Activated T-helper 2 cell treated with anti-CD3 and anti-CD28 coated beads, Interferon-gamma antibody, Interleukin-2, Interleukin-4, amounts not matched to agents 10 μg/mL and 5 μg/mL and 100 μg/mL, durations not matched to agents 14 hours and 24 hours and 36 hours (primary cell): Measurements from ENCODE around the gene TMEM255A. TPM values are rescaled to one million over a fixed set of nuclear protein-coding genes. Genes with fewer than 3 reads are reported as not detected.

ENCODE experiments used
- DNase-seq: peaks from one replicate; pipeline ENCODE4 v3.0.0; 2021; ENCODE audit warnings: low spot score
- H3K27ac Mint-ChIP-seq: one replicate; pipeline ENCODE4 v1.8.0; 2021; ENCODE audit warnings: mixed read lengths
- H3K27me3 Mint-ChIP-seq: one replicate; pipeline ENCODE4 v1.8.0; 2021; ENCODE audit warnings: low read depth, mixed read lengths
- H3K36me3 Mint-ChIP-seq: one replicate; pipeline ENCODE4 v1.8.0; 2021; ENCODE audit warnings: low read depth, mixed read lengths
- H3K4me1 Mint-ChIP-seq: one replicate; pipeline ENCODE4 v1.8.0; 2021; ENCODE audit warnings: low read depth, mixed read lengths
- H3K4me3 Mint-ChIP-seq: one replicate; pipeline ENCODE4 v1.8.0; 2021; ENCODE audit warnings: low read depth, mild to moderate bottlenecking, moderate library complexity, mixed read lengths
- H3K9me3 Mint-ChIP-seq: one replicate; pipeline ENCODE4 v1.8.0; 2021; ENCODE audit warnings: mixed read lengths
- intact Hi-C: fragments of 100-400 bp; cut with micrococcal nuclease; formaldehyde crosslinking; loops from one replicate; pipeline ENCODE4 v1.15.1; 2023
- total RNA-seq: library from RNA; stranded (reverse); gene quantifications from 2 replicates; pipeline ENCODE4 v1.2.3, GENCODE V29; 2022

The TMEM255A gene
- total RNA-seq, 1 donor from 2014 or later: not detected

DNA sequence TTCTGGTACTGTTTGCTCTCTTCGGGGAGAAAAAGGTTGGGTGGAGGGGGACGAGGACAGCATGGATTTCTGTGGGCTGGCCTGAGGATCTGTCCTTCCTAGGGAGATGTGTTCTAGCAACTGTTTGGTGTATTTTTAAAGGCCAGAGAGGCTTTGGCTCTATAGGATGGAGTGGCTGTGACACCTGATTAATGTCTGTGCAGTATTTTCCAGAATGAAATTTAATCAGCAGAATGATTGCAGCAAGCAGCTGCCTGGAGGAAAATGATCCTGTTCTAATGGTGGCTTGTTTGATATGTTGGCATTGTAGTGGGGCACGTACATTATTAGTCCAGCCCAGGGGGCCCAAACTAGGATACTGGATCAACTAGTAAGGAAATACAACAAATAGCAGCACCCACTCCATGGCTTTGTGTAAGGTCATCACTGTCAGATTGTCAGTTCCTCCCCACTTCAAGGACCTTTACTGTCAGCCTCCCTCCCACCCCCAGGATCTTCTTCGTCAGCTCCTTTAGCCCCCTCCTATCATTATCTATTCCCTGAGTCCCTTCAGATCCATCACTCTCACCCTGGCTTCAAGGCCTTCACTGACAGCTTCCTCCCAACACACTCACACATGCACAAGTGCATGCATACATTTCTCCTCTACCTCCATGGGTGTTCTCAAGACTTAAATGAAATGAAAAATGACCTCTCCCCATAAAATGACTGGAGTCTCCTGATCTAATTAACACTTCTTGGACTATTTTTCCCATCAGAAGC, 10.4 kb upstream of the TMEM255A start:
- intact Hi-C loops: no loop called here
- Mint-ChIP-seq H3K27ac (no peak overlapping the region), H3K9me3 (no peaks in the 10 kb centered on the region), H3K4me1 (no peaks in the 10 kb centered on the region), H3K36me3 (no peaks in the 10 kb centered on the region), H3K27me3 (peaks cover 20% of the 10 kb centered on the region), H3K4me3 (no peak overlapping the region)
- no peak for DNase-seq

DNA sequence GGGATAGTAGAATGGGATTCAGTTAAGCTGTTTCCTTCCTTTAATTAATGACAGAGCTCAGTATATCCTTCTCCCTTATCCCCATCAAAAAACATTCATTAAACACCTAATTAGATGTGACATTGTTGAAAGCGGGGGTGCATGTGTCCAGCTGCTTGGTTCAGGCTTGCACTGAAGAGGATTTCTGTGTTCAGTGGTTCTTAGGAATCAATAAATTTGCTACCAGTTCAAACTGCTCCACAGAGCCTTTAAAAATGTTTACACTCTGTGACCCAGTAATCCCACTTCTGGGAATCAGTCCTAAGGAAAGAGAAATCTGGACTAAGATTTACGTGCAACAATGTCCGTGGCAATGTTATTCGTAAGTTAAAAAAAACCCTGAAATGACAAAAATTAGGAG, 7.2 kb upstream of the TMEM255A start:
- intact Hi-C loops: no loop called here
- Mint-ChIP-seq H3K36me3 (no peaks in the 10 kb centered on the region), H3K27ac (no peak overlapping the region), H3K27me3 (peaks cover 34% of the 10 kb centered on the region), H3K4me3 (no peak overlapping the region), H3K4me1 (no peaks in the 10 kb centered on the region), H3K9me3 (no peaks in the 10 kb centered on the region)
- DNase-seq: no peak

DNA sequence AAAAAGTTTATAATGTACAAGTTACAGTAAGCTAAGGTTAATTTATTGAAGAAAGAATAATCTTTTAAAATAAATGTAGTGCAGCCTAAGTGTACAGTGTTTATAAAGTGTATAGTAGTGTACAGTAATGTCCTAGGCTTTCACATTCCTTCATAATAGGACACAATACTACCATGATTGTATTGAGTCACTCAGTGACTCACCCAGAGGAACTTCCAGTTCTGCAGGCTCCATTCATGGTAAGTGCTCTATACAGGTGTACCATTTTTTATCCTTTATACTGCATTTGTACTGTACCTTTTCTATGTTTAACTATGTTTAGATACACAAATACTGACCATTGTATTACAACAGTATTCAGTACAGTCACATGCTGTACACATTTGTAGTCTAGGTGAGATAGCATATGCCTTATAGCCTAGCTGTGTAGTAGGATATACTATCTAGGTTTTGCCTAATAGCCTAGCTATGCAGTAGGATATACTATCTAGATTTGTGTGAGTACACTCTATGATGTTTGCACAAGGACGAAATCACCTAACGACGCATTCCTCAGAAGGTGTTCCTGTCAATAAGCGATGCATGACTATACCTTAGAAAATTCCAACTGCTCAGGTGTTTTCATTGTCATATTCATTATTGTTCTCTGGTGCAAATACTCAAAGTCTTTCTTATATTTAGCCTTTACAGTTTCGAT, 5.5 kb upstream of the TMEM255A start:
- peaks cover 49% of the 10 kb centered on the region for H3K27me3 Mint-ChIP-seq
- DNase-seq: no peak
- intact Hi-C loops: no loop called here
- no peak overlapping the region for H3K27ac Mint-ChIP-seq
- H3K36me3 Mint-ChIP-seq: no peaks in the 10 kb centered on the region
- no peaks in the 10 kb centered on the region for H3K4me1 Mint-ChIP-seq
- no peak overlapping the region for H3K4me3 Mint-ChIP-seq
- H3K9me3 Mint-ChIP-seq: no peaks in the 10 kb centered on the region

DNA sequence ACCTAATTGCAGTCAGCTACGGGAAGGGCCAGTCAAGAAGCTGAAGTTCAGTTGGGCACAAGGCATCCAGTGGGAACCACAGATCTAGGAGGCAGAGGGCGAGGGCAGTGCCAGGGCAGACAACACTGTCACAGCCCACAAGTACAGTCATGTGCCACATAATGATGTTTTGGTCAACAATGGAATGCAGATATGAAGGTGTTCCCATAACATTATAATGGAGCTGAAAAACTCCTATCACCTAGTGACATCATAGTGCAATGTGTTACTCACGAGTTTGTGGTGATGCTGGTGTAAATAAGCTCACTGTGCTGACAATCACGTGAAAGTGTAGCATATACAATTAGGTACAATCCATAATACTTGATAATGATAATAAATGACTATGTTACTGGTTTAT, 4.5 kb upstream of the TMEM255A start:
- Mint-ChIP-seq H3K4me3 (no peak overlapping the region), H3K27ac (no peak overlapping the region), H3K36me3 (no peaks in the 10 kb centered on the region), H3K9me3 (no peaks in the 10 kb centered on the region), H3K27me3 (peaks cover 57% of the 10 kb centered on the region), H3K4me1 (no peaks in the 10 kb centered on the region)
- no peak for DNase-seq
- intact Hi-C loops: no loop called here

DNA sequence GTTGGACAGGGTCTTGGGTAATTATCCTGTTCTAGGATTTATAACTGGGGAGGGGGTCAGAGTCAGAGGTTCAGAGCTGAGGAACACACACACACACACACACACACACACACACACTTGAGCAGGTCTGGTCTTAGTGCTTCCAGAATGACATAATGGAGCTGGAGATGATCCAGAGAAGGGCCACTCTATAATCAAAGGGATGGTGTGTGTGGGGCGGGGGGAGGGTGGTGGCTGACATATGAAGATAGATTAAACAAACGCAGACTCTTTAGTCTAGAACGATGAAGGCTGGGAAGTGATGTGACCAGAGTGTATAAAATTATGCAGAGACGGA, 434 bp upstream of the TMEM255A start:
- DNase-seq: no peak
- H3K36me3 Mint-ChIP-seq: no peaks in the 10 kb centered on the region
- no peak overlapping the region for H3K27ac Mint-ChIP-seq
- peaks cover 16% of the 10 kb centered on the region for H3K4me1 Mint-ChIP-seq
- intact Hi-C loops: loop anchor here (2.0 kb wide), 1 partner anchor 61 kb away; the partner anchor contains the start of gene ZBTB33
- H3K4me3 Mint-ChIP-seq: no peak overlapping the region
- H3K27me3 Mint-ChIP-seq: peaks cover 68% of the 10 kb centered on the region
- H3K9me3 Mint-ChIP-seq: no peaks in the 10 kb centered on the region

DNA sequence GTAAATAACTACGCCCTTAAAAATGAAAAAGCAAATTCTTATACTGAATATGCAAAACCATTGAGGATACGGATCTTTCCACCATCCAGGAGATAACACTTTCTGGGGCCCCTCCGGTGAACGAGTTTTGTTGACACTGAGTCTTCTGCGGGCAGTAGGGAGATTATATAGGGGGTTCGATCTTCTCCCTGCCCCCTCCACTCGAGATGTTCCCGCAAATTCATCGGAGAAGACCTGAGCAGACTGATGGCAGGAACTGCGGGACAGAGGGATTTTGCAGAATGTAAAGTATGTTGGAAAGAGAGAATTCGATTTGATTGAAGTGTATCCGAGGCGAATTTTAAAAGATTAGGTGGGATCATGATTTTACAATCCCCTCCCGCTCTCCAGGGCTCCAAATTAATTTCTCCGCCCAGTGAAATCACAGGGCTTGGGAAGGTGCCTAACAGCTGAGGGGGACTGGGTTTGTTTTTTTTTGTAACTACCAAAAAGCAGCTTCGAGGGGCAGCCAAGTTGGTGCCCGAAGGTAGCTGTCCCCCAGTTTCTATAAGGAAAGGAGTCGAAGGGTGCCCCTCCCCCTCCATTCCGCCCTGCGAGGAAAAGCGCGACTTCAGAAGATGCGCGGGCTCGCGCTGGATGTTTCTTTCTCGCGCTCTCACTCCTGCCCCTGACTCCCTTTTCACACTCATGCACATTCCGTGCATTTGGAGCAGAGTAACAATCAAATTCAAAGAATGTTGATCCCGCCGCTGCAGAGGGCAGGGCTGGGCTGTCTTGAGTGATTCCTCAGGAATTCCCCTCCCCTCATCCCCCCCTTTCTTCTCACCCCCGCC, 1.2 kb downstream of the TMEM255A start:
- Mint-ChIP-seq H3K27me3 (peaks cover 66% of the 10 kb centered on the region), H3K36me3 (no peaks in the 10 kb centered on the region), H3K9me3 (no peaks in the 10 kb centered on the region), H3K4me3 (peak overlapping the region; percentile 71), H3K4me1 (peaks cover 21% of the 10 kb centered on the region), H3K27ac (no peak overlapping the region)
- intact Hi-C loops: loop anchor here (2.0 to 5.0 kb wide), 2 partner anchors 59 to 997 kb away; partner anchors contain the start of gene ZBTB33
- no peak for DNase-seq

GRCh38 chrX:120308959-120309872, 2.0 kb downstream of the TMEM255A start:
- Mint-ChIP-seq H3K4me3 (peak overlapping the region; percentile 71), H3K9me3 (no peaks in the 10 kb centered on the region), H3K4me1 (peaks cover 21% of the 10 kb centered on the region), H3K36me3 (no peaks in the 10 kb centered on the region), H3K27me3 (peaks cover 61% of the 10 kb centered on the region), H3K27ac (no peak overlapping the region)
- intact Hi-C loops: loop anchor here (5.0 kb wide), 1 partner anchor 998 kb away; no protein-coding TSS in a partner anchor
- peak; percentile 52 for DNase-seq

DNA sequence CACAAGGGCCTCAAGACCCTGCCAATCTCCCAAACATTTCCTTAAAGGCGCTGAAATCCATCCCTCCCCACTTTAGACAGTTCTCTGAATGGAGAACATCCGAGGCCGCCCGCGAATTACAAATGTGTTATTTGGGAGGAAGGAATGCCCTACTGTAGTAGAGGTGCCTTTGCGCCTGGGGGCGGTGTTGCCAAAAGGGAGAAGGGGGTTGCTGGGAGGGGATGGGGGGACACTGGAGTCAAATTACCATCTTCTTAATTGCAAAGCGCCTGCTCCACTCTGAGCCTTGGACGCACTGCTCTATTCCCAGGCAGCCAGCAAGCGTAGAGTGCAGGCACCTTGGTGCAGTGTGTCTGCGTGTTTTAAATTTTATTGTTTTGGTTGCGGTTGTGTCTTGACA, 2.7 kb downstream of the TMEM255A start:
- Mint-ChIP-seq H3K4me3 (no peak overlapping the region), H3K36me3 (no peaks in the 10 kb centered on the region), H3K27me3 (peaks cover 57% of the 10 kb centered on the region), H3K4me1 (peaks cover 21% of the 10 kb centered on the region), H3K9me3 (no peaks in the 10 kb centered on the region), H3K27ac (no peak overlapping the region)
- no peak for DNase-seq
- intact Hi-C loops: loop anchor here (5.0 kb wide), 1 partner anchor 999 kb away; no protein-coding TSS in a partner anchor

DNA sequence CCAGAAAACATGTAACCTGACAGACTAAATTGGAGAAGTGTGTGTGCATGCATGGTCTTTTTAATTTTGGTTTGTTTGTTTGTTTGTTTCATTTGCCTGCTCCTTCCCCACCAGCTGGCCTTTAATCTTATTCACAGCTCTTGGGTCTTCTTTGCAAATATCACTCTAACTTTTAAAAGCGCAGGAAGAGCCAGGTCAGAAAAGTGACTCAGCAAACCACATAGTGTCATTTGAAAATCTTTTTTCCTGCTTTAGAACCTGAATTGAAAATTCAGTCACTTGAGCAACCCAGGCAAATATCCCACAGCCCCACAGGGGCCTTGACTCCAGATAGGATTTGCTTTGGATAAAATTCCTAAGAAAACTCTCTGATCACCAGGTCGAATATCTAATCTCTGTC, 4.6 kb downstream of the TMEM255A start:
- no peaks in the 10 kb centered on the region for H3K9me3 Mint-ChIP-seq
- H3K27ac Mint-ChIP-seq: no peak overlapping the region
- intact Hi-C loops: loop anchor here (5.0 kb wide), 1 partner anchor 1001 kb away; no protein-coding TSS in a partner anchor
- H3K27me3 Mint-ChIP-seq: peaks cover 38% of the 10 kb centered on the region
- H3K4me3 Mint-ChIP-seq: no peak overlapping the region
- H3K36me3 Mint-ChIP-seq: no peaks in the 10 kb centered on the region
- peaks cover 33% of the 10 kb centered on the region for H3K4me1 Mint-ChIP-seq
- DNase-seq: no peak

DNA sequence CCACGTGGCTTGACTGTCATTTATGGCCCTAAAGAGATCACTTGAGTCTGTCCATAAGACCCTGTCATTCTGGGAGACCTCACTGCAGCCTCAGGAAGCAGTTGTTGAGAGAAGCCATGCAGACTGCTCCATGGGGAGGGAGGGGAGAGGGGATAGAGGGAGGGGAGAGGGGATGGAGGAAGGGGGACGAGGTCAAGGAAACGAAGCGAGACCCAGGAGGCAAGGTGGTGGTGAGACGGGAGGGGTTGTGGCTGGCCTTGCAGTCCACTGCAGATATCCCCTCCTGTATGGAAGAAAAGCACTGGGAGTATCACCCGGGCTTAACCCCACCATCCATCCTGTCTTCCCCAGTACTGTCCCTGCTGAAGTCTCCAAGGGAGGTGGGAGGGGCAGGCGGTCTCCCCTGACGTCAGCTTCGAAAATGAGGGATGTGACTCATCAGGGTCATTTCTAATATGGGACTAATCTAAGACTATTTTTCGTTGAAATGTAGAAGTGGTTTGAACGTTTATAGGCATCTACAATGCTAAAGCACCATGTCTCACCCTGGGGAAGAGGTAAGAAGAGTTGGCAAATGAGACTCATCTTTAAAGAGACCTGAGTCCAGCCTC, 5.6 kb downstream of the TMEM255A start:
- DNase-seq: no peak
- peaks cover 33% of the 10 kb centered on the region for H3K4me1 Mint-ChIP-seq
- no peaks in the 10 kb centered on the region for H3K36me3 Mint-ChIP-seq
- H3K4me3 Mint-ChIP-seq: no peak overlapping the region
- H3K9me3 Mint-ChIP-seq: no peaks in the 10 kb centered on the region
- peaks cover 29% of the 10 kb centered on the region for H3K27me3 Mint-ChIP-seq
- intact Hi-C loops: loop anchor here (5.0 kb wide), 1 partner anchor 1002 kb away; no protein-coding TSS in a partner anchor
- no peak overlapping the region for H3K27ac Mint-ChIP-seq

GRCh38 chrX:120304256-120304655, 7.0 kb downstream of the TMEM255A start:
- no peaks in the 10 kb centered on the region for H3K9me3 Mint-ChIP-seq
- peaks cover 26% of the 10 kb centered on the region for H3K4me1 Mint-ChIP-seq
- no peak overlapping the region for H3K27ac Mint-ChIP-seq
- intact Hi-C loops: no loop called here
- no peak for DNase-seq
- H3K36me3 Mint-ChIP-seq: no peaks in the 10 kb centered on the region
- H3K4me3 Mint-ChIP-seq: no peak overlapping the region
- H3K27me3 Mint-ChIP-seq: peaks cover 16% of the 10 kb centered on the region
